HEK293 (cell line): ENCODE measurements around the gene PTPRJ.

ENCODE experiments used
- CTCF ChIA-PET: fragments of 350-600 bp; formaldehyde crosslinking; extraction: SDS; loops from one replicate; lab custom pipeline; 2021; ENCODE audit warnings: antibody characterized with exemption; lab: Yijun Ruan, JAX
- POLR2A ChIA-PET: fragments of 300-600 bp; formaldehyde crosslinking; extraction: SDS; loops from one replicate; lab custom pipeline; 2020; ENCODE audit warnings: antibody characterized with exemption, inconsistent platforms; lab: Yijun Ruan, JAX
- H3K27ac ChIP-seq: fragments of 200-500 bp; sonication (Bioruptor generic); 2 replicates; pipeline ENCODE4 v1.5.1; 2014; ENCODE audit warnings: low read depth, low read length, control low read depth, inconsistent platforms; ENCODE audit errors: extremely low read depth
- H3K36me3 ChIP-seq, 2 experiments: fragments of 200-500 bp in 1 of 2; sonication (Bioruptor generic) in 1 of 2; 1 replicate in 1 of 2; 2 replicates in 1 of 2; pipeline ENCODE4 v1.5.1; 2014 to 2017; ENCODE audit warnings: inconsistent platforms in 2 of 2, low read length in 2 of 2; ENCODE audit not compliant: control insufficient read depth in 2 of 2, insufficient read depth in 1 of 2
- H3K4me1 ChIP-seq: fragments of 200-500 bp; sonication (Bioruptor generic); 2 replicates; pipeline ENCODE4 v1.5.1; 2014; ENCODE audit warnings: mild to moderate bottlenecking, low read length, inconsistent platforms; ENCODE audit not compliant: control insufficient read depth, insufficient read depth
- H3K4me3 ChIP-seq: 2 replicates; pipeline ENCODE4 v1.5.1; 2011; ENCODE audit warnings: low read depth, mild to moderate bottlenecking, control low read depth, low read length, moderate library complexity
- H3K9me3 ChIP-seq: fragments of 200-500 bp; sonication (Bioruptor generic); 2 replicates; pipeline ENCODE4 v1.5.1; 2014; ENCODE audit warnings: low read depth, low read length, inconsistent platforms; ENCODE audit not compliant: control insufficient read depth, insufficient read depth
- CTCF ChIP-seq: fragments of 450-650 bp; formaldehyde crosslinking; IDR thresholded peaks from 2 replicates; pipeline ENCODE4 v1.5.1; 2016; ENCODE audit warnings: missing biosample characterization, missing genetic modification characterization
- GLIS1 ChIP-seq: fragments of 450-650 bp; formaldehyde crosslinking; IDR thresholded peaks from 2 replicates; pipeline ENCODE4 v1.5.1; 2016; ENCODE audit warnings: missing biosample characterization, missing genetic modification characterization
- HOXA7 ChIP-seq: sonication (generic); formaldehyde crosslinking; IDR thresholded peaks from 2 replicates; pipeline ENCODE4 v1.8.1; 2022; ENCODE audit warnings: missing genetic modification reagents, borderline replicate concordance
- IKZF3 ChIP-seq: fragments of 450-650 bp; IDR thresholded peaks from 2 replicates; pipeline ENCODE4 v1.5.0; 2018; ENCODE audit warnings: missing biosample characterization, mild to moderate bottlenecking, missing genetic modification characterization, moderate library complexity
- KLF16 ChIP-seq: fragments of 450-650 bp; formaldehyde crosslinking; IDR thresholded peaks from 2 replicates; pipeline ENCODE4 v1.5.1; 2017; ENCODE audit warnings: missing biosample characterization, missing genetic modification characterization
- OSR2 ChIP-seq: fragments of 450-650 bp; formaldehyde crosslinking; IDR thresholded peaks from 2 replicates; pipeline ENCODE4 v1.5.1; 2016; ENCODE audit warnings: missing biosample characterization, missing genetic modification characterization
- SCRT1 ChIP-seq: fragments of 450-650 bp; formaldehyde crosslinking; IDR thresholded peaks from 2 replicates; pipeline ENCODE4 v1.5.1; 2016; ENCODE audit warnings: missing biosample characterization, missing genetic modification characterization, borderline replicate concordance
- WT1 ChIP-seq: fragments of 450-650 bp; formaldehyde crosslinking; IDR thresholded peaks from 2 replicates; pipeline ENCODE4 v1.5.1; 2016; ENCODE audit warnings: missing biosample characterization, missing genetic modification characterization
- ZBTB6 ChIP-seq: fragments of 450-650 bp; formaldehyde crosslinking; IDR thresholded peaks from 2 replicates; pipeline ENCODE4 v1.5.1; 2017; ENCODE audit warnings: missing biosample characterization, missing genetic modification characterization
- ZFP37 ChIP-seq: fragments of 450-650 bp; formaldehyde crosslinking; IDR thresholded peaks from 2 replicates; pipeline ENCODE4 v1.5.1; 2016; ENCODE audit warnings: missing biosample characterization, missing genetic modification characterization
- ZNF10 ChIP-seq: fragments of 450-650 bp; formaldehyde crosslinking; IDR thresholded peaks from 2 replicates; pipeline ENCODE4 v1.5.1; 2017; ENCODE audit warnings: missing biosample characterization, missing genetic modification characterization
- ZNF114 ChIP-seq: fragments of 450-650 bp; formaldehyde crosslinking; IDR thresholded peaks from 2 replicates; pipeline ENCODE4 v1.5.0; 2017; ENCODE audit warnings: missing biosample characterization, missing genetic modification characterization
- ZNF121 ChIP-seq: fragments of 450-650 bp; formaldehyde crosslinking; IDR thresholded peaks from 2 replicates; pipeline ENCODE4 v1.5.1; 2016; ENCODE audit warnings: missing biosample characterization, missing genetic modification characterization
- ZNF146 ChIP-seq: fragments of 450-650 bp; formaldehyde crosslinking; IDR thresholded peaks from 2 replicates; pipeline ENCODE4 v1.5.1; 2016; ENCODE audit warnings: missing biosample characterization, missing genetic modification characterization
- ZNF157 ChIP-seq: fragments of 450-650 bp; formaldehyde crosslinking; IDR thresholded peaks from 2 replicates; pipeline ENCODE4 v1.5.1; 2016; ENCODE audit warnings: missing biosample characterization, missing genetic modification characterization
- ZNF23 ChIP-seq: fragments of 450-650 bp; formaldehyde crosslinking; IDR thresholded peaks from 2 replicates; pipeline ENCODE4 v1.5.1; 2016; ENCODE audit warnings: missing biosample characterization, missing genetic modification characterization, borderline replicate concordance
- ZNF239 ChIP-seq: fragments of 450-650 bp; formaldehyde crosslinking; IDR thresholded peaks from 2 replicates; pipeline ENCODE4 v1.5.1; 2016; ENCODE audit warnings: missing biosample characterization, missing genetic modification characterization
- ZNF423 ChIP-seq: fragments of 450-650 bp; formaldehyde crosslinking; IDR thresholded peaks from 2 replicates; pipeline ENCODE4 v1.5.1; 2016; ENCODE audit warnings: missing biosample characterization, missing genetic modification characterization
- ZNF776 ChIP-seq: fragments of 450-650 bp; formaldehyde crosslinking; IDR thresholded peaks from 2 replicates; pipeline ENCODE4 v1.5.0; 2017; ENCODE audit warnings: missing biosample characterization, missing genetic modification characterization, borderline replicate concordance
- ZNF777 ChIP-seq: fragments of 450-650 bp; formaldehyde crosslinking; IDR thresholded peaks from 2 replicates; pipeline ENCODE4 v1.5.1; 2017; ENCODE audit warnings: missing biosample characterization, missing genetic modification characterization, borderline replicate concordance
- ZSCAN4 ChIP-seq: fragments of 450-650 bp; formaldehyde crosslinking; IDR thresholded peaks from 2 replicates; pipeline ENCODE4 v1.5.1; 2017; ENCODE audit warnings: missing biosample characterization, missing genetic modification characterization
- TF ChIP-seq, protein P1 (sequence below): fragments of 450-650 bp; formaldehyde crosslinking; IDR thresholded peaks from 2 replicates; pipeline ENCODE4 v1.5.1; 2017; ENCODE audit warnings: missing biosample characterization, missing genetic modification characterization

PTPRJ gene

GRCh38 chr11:48043111-48043990 lies 63.0 kb downstream of the PTPRJ start:
- Histone ChIP-seq H3K4me3 (no peak overlapping the region), H3K4me1 (no peaks in the 10 kb centered on the region), H3K36me3 (no peaks in the 10 kb centered on the region), H3K9me3 (no peaks in the 10 kb centered on the region), H3K27ac (no peak overlapping the region)
- TF ChIP-seq ZNF121 (tag by site-specific recombination): peak; percentile 67
- no peak for TF ChIP-seq ZNF114 (tag by site-specific recombination)
- TF ChIP-seq CTCF (tag by site-specific recombination): no peak
- no peak for TF ChIP-seq ZSCAN4 (tag by site-specific recombination)
- no peak for TF ChIP-seq GLIS1 (tag by site-specific recombination)
- TF ChIP-seq IKZF3: no peak
- POLR2A ChIA-PET: no interaction called here
- CTCF ChIA-PET: interaction anchor here (1.2 kb wide), 1 partner anchor 66 kb away, joined by 3 read pairs; no protein-coding TSS in a partner anchor

- Histone ChIP-seq H3K4me3 (no peak overlapping the region), H3K27ac (no peak overlapping the region), H3K4me1 (no peaks in the 10 kb centered on the region), H3K36me3 (no peaks in the 10 kb centered on the region), H3K9me3 (no peaks in the 10 kb centered on the region)
- POLR2A ChIA-PET: no interaction called here
- CTCF ChIA-PET: no interaction called here
- TF ChIP-seq ZNF23 (tag by site-specific recombination) (no peak), WT1 (tag by site-specific recombination) (no peak), ZNF157 (no peak), SCRT1 (tag by site-specific recombination) (no peak)
- TF ChIP-seq, all 188 proteins: peak for 0
Observed at GRCh38 chr11:48043991-48044512, 63.7 kb downstream of the PTPRJ start.

DNA sequence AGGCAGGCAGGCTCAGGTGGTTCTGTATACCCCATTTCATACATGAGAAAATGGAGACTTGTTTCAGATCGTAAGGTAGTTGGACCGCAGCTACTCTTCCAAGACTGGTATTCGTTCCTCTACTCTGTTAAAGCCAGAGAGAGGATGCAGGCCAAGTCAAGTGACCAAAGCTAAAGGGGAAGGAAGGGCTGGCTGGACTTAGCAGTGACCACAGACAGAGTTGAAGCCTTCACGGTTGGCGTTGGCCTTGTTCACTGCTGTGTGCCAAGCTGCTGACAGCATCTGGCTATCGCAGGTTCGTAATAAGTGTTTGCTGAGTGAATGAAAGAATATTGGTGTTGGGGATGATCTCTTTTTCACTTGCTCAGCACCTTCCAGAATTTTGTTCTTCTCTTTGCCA lies 64.2 kb downstream of the PTPRJ start:
- ChIA-PET CTCF (no interaction called here), POLR2A (no interaction called here)
- Histone ChIP-seq H3K4me1 (no peaks in the 10 kb centered on the region), H3K27ac (no peak overlapping the region), H3K36me3 (no peaks in the 10 kb centered on the region), H3K4me3 (no peak overlapping the region), H3K9me3 (no peaks in the 10 kb centered on the region)
- TF ChIP-seq WT1 (tag by site-specific recombination) (no peak), ZNF423 (tag by site-specific recombination) (no peak), ZNF239 (tag by site-specific recombination) (no peak), ZBTB6 (tag by site-specific recombination) (no peak), ZNF10 (no peak), HOXA7 (CRISPR knock-in tag) (no peak), ZNF146 (tag by site-specific recombination) (no peak), ZSCAN4 (tag by site-specific recombination) (no peak), ZNF776 (tag by site-specific recombination) (no peak), KLF16 (tag by site-specific recombination) (no peak), ZNF777 (tag by site-specific recombination) (no peak), OSR2 (tag by site-specific recombination) (no peak), ZFP37 (tag by site-specific recombination) (no peak)
- TF ChIP-seq, protein P1, sequence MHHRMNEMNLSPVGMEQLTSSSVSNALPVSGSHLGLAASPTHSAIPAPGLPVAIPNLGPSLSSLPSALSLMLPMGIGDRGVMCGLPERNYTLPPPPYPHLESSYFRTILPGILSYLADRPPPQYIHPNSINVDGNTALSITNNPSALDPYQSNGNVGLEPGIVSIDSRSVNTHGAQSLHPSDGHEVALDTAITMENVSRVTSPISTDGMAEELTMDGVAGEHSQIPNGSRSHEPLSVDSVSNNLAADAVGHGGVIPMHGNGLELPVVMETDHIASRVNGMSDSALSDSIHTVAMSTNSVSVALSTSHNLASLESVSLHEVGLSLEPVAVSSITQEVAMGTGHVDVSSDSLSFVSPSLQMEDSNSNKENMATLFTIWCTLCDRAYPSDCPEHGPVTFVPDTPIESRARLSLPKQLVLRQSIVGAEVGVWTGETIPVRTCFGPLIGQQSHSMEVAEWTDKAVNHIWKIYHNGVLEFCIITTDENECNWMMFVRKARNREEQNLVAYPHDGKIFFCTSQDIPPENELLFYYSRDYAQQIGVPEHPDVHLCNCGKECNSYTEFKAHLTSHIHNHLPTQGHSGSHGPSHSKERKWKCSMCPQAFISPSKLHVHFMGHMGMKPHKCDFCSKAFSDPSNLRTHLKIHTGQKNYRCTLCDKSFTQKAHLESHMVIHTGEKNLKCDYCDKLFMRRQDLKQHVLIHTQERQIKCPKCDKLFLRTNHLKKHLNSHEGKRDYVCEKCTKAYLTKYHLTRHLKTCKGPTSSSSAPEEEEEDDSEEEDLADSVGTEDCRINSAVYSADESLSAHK (tag by site-specific recombination): no peak
